ENCODE measurements around the gene PHACTR4. TPM values are rescaled to one million over a fixed set of nuclear protein-coding genes. Genes with fewer than 3 reads are reported as not detected.
A peak's percentile ranks its signal among the peaks of the same experiment; 100 is the strongest.

Gene PHACTR4
- total and polyA plus RNA-seq, 10 of the 15 experiments (the other 5 are each of a cell fraction or from before 2014, with no cell fraction given), result 8.9 to 34.2 (median 12.5) TPM

DNA sequence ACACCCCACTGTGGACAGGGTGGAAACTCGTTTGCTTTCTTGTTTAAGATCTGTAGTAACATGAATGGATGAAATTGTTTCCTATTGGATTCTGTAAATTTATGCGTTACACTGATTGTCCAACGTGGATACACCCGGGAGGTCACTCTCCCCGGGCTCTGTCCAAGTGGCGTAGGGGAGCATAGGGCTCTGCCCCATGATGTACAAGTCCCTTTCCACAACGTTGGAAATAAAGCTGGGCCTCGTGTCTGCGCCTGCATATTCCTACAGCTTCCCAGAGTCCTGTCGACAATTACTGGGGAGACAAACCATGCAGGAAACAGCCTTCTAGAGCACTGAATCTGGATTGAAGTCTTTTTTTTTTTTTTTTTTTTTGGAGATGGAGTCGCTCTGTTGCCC is 137.7 kb downstream of the PHACTR4 start:
- peak overlapping the region; percentile 100 for H3K9ac ChIP-seq (ENCODE audit: control insufficient read depth, insufficient read depth, low read length)
- SMC1A ChIA-PET (ENCODE audit: uncharacterized antibody, unreplicated experiment), result interaction anchor here (0.6 to 4.0 kb wide), 4 partner anchors 73 to 259 kb away, joined by 3 to 28 read pairs (median 5); no protein-coding TSS in a partner anchor
- H3K4me3 ChIP-seq, result peak overlapping the region; percentile 84
- H3K9me3 ChIP-seq (replicated peaks; ENCODE audit: control insufficient read depth, insufficient read depth, low read length), result no peaks in the 10 kb centered on the region; the same call in 2 of the 3 replicates
- peaks cover 19 to 33% of the 10 kb centered on the region in 2 experiments for H3K36me3 ChIP-seq (ENCODE audit: control insufficient read depth in 2 of 2, insufficient read depth in 2 of 2, low read length in 1 of 2)
- intact Hi-C loops (cut with micrococcal nuclease; ENCODE audit: unreplicated experiment) (no loop called here), in situ Hi-C loops (cut with MboI) (no loop called here)
- DNase-seq (ENCODE audit: low read depth, low spot score), result no peak
- RAD21 ChIA-PET (ENCODE audit: unreplicated experiment), result interaction anchor here (0.7 to 3.8 kb wide), 4 partner anchors 46 to 139 kb away, joined by 3 to 16 read pairs (median 4); partner anchors contain the start of gene TRNAU1AP
- no peak for FAIRE-seq
- peaks cover 5% of the 10 kb centered on the region for H4K20me1 ChIP-seq (ENCODE audit: control insufficient read depth, insufficient read depth)
- BruUV-seq (replicated peaks), result no TSS peak
- peak overlapping the region; percentile 94 for H3K27ac ChIP-seq (ENCODE audit: control insufficient read depth, insufficient read depth)
- H3K79me2 ChIP-seq (ENCODE audit: control insufficient read depth, insufficient read depth, low read length), result peaks cover 58% of the 10 kb centered on the region
- H2AFZ ChIP-seq (ENCODE audit: control insufficient read depth, low read depth, low read length), result no peak overlapping the region
- CTCF ChIA-PET, result interaction anchor here (0.6 to 8.9 kb wide), 4 partner anchors 96 to 258 kb away, joined by 3 to 58 read pairs (median 10); no protein-coding TSS in a partner anchor
- WGBS (ENCODE audit: insufficient coverage, insufficient replicate concordance, low lambda C conversion rate, missing lambda C conversion rate), result 2% methylated on average over 11 of the region's 11 CpGs
- TF ChIP-seq POLR2AphosphoS5 (IDR thresholded peaks at IDR 0.05; ENCODE audit: low read length) (peak; percentile 74), SMC3 (IDR thresholded peaks at IDR 0.05; ENCODE audit: borderline replicate concordance, low read length) (no peak), CREM (IDR thresholded peaks at IDR 0.05; ENCODE audit: low read depth) (no peak), EGR1 (IDR thresholded peaks at IDR 0.05; ENCODE audit: borderline replicate concordance in 1 of 2, low read depth in 2 of 2, low read length in 2 of 2) (no peak), NR2C2 (IDR thresholded peaks at IDR 0.05; ENCODE audit: borderline replicate concordance, control insufficient read depth, insufficient read length, low read depth) (no peak), LARP7 (IDR thresholded peaks at IDR 0.05) (no peak), TBL1XR1 (IDR thresholded peaks at IDR 0.05; ENCODE audit: low read depth, low read length) (no peak), SREBF1 (IDR thresholded peaks at IDR 0.05; ENCODE audit: low read length) (no peak), IKZF1 (conservative IDR thresholded peaks at IDR 0.05) (no peak), FOXK2 (IDR thresholded peaks at IDR 0.05) (no peak), MTA3 (IDR thresholded peaks at IDR 0.05; ENCODE audit: borderline replicate concordance, low read length) (peak; percentile 5; the same call in 1 of the 2 replicates), CEBPB (IDR thresholded peaks at IDR 0.05; ENCODE audit: borderline replicate concordance in 1 of 2, low read depth in 2 of 2, low read length in 2 of 2) (no peak), POLR2AphosphoS2 (IDR thresholded peaks at IDR 0.05; ENCODE audit: low read depth, low read length) (peak; percentile 62; the same call in 1 of the 2 replicates), SIN3A (IDR thresholded peaks at IDR 0.05; ENCODE audit: low read depth, low read length) (peak; percentile 13; the same call in 1 of the 2 replicates), ZSCAN29 (IDR thresholded peaks at IDR 0.05) (no peak), TCF3 (IDR thresholded peaks at IDR 0.05; ENCODE audit: borderline replicate concordance, insufficient read depth, low read depth, low read length) (no peak), MXI1 (IDR thresholded peaks at IDR 0.05; ENCODE audit: low read depth, low read length) (no peak)
- TF ChIP-seq, protein P1, sequence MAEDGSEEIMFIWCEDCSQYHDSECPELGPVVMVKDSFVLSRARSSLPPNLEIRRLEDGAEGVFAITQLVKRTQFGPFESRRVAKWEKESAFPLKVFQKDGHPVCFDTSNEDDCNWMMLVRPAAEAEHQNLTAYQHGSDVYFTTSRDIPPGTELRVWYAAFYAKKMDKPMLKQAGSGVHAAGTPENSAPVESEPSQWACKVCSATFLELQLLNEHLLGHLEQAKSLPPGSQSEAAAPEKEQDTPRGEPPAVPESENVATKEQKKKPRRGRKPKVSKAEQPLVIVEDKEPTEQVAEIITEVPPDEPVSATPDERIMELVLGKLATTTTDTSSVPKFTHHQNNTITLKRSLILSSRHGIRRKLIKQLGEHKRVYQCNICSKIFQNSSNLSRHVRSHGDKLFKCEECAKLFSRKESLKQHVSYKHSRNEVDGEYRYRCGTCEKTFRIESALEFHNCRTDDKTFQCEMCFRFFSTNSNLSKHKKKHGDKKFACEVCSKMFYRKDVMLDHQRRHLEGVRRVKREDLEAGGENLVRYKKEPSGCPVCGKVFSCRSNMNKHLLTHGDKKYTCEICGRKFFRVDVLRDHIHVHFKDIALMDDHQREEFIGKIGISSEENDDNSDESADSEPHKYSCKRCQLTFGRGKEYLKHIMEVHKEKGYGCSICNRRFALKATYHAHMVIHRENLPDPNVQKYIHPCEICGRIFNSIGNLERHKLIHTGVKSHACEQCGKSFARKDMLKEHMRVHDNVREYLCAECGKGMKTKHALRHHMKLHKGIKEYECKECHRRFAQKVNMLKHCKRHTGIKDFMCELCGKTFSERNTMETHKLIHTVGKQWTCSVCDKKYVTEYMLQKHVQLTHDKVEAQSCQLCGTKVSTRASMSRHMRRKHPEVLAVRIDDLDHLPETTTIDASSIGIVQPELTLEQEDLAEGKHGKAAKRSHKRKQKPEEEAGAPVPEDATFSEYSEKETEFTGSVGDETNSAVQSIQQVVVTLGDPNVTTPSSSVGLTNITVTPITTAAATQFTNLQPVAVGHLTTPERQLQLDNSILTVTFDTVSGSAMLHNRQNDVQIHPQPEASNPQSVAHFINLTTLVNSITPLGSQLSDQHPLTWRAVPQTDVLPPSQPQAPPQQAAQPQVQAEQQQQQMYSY (CRISPR knock-in tag; IDR thresholded peaks at IDR 0.05), result peak; percentile 52; the same call in 1 of the 2 replicates
- TF ChIP-seq, protein P2, sequence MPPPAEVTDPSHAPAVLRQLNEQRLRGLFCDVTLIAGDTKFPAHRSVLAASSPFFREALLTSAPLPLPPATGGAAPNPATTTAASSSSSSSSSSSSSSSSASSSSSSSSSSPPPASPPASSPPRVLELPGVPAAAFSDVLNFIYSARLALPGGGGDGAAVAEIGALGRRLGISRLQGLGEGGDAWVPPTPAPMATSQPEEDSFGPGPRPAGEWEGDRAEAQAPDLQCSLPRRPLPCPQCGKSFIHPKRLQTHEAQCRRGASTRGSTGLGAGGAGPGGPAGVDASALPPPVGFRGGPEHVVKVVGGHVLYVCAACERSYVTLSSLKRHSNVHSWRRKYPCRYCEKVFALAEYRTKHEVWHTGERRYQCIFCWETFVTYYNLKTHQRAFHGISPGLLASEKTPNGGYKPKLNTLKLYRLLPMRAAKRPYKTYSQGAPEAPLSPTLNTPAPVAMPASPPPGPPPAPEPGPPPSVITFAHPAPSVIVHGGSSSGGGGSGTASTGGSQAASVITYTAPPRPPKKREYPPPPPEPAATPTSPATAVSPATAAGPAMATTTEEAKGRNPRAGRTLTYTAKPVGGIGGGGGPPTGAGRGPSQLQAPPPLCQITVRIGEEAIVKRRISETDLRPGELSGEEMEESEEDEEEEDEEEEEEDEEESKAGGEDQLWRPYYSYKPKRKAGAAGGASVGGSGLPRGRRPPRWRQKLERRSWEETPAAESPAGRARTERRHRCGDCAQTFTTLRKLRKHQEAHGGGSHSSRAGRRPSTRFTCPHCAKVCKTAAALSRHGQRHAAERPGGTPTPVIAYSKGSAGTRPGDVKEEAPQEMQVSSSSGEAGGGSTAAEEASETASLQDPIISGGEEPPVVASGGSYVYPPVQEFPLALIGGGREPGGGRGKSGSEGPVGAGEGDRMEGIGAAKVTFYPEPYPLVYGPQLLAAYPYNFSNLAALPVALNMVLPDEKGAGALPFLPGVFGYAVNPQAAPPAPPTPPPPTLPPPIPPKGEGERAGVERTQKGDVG (CRISPR knock-in tag; IDR thresholded peaks at IDR 0.05), result no peak
- POLR2A ChIA-PET, result interaction anchor here (0.5 to 8.7 kb wide), 9 partner anchors 9 to 679 kb away, joined by 3 to 81 read pairs (median 5); no protein-coding TSS in a partner anchor
- ATAC-seq, result no peak
- no peaks in the 10 kb centered on the region for H3K27me3 ChIP-seq (replicated peaks in 1 of 2; ENCODE audit: control insufficient read depth in 2 of 2, insufficient read depth in 2 of 2, low read length in 1 of 2)
- peak overlapping the region; percentile 94 for H3K4me2 ChIP-seq (ENCODE audit: control insufficient read depth, insufficient read depth)
- H3K4me1 ChIP-seq (ENCODE audit: control insufficient read depth, insufficient read depth, low read length), result peaks cover 10% of the 10 kb centered on the region
